ENCODE results near the gene MRPL23.

DNA sequence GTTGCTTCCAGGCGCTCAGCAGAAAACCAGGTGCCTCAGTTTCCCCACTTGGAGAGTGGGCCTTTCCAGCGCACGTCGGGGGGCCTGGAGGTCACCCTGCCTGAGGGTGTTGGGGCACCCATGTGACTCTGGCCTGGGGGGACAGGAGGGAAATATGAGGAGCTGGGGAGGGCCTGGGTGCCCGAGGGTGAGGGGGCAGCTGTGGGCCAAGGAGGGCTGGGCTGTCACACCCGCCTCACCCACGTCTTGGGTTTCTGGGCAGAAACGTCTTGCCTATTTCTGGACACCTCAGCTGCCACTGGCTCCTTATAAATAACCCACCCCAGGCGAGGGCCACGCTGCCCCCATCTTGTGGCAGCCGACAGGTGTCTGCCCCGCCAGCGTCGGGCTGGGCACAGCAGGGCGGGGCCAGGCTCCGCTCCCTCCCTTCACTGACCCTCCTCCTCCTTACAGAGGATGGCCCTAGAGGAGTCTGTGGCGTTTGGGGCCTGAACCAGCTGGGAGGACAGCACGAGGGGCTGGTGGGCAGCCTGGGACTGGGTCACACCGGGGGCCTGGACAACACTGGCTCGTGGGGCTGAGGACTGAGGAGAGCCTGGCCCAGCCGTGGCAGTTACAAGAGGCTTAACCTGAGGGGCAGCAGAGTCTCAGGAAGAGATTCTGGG is 26.1 kb upstream of the MRPL23 start:
- TF ChIP-seq POLR2A (IDR thresholded peaks at IDR 0.05) = no peak
- no peak for TF ChIP-seq CTCF (IDR thresholded peaks at IDR 0.05)
